ENCODE results near the gene RFXANK.

RFXANK gene

DNA sequence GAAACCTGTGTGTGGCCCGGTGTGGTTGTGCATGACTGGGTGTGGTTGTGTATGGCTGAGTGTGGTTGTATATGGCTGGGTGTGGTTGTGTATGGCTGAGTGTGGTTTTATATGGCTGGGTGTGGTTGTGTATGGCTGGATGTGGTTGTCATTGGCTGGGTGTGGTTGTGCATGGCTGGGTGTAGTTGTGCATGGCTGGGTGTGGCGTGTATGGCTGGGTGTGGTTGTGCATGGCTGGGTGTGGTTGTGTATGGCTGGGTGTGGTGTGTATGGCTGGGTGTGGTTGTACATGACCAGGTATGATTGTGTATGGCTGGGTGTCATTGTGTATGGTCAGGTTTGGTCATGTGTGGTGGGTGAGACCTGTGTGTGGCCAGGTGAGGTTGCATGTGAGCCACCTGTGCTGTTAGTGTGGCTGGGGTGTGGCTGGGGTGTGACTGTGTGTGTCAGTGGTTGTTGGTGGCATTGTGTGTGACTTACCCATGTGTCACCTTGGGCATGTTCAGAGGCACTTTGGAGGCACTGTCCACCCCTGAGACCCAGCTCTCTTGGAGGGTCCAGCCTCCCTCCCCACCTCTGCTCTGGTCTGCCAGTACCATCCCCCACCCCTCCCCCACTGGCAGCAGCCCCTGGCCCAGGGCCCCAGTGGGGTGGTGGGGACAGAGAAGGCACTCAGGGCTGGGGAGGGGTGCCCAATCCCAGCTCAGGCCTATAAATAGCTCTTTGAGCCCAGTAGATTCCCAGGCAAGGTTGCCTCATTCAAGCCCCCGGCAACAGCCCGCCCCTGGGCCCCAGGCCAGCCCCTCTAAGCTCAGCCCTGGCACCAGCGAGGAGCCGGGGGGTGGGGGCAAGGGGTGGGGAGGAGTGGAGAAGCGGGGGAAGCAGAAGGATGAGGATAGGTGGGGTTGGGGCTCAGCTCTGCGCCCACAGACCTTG lies 15.8 kb downstream of the RFXANK start:
- H3K4me3 ChIP-seq (replicated peaks; ENCODE audit: low read depth, low read length) = no peak overlapping the region
- DNase-seq (ENCODE audit: extremely low read depth, low read depth) = no peak
- TF ChIP-seq, protein P1, sequence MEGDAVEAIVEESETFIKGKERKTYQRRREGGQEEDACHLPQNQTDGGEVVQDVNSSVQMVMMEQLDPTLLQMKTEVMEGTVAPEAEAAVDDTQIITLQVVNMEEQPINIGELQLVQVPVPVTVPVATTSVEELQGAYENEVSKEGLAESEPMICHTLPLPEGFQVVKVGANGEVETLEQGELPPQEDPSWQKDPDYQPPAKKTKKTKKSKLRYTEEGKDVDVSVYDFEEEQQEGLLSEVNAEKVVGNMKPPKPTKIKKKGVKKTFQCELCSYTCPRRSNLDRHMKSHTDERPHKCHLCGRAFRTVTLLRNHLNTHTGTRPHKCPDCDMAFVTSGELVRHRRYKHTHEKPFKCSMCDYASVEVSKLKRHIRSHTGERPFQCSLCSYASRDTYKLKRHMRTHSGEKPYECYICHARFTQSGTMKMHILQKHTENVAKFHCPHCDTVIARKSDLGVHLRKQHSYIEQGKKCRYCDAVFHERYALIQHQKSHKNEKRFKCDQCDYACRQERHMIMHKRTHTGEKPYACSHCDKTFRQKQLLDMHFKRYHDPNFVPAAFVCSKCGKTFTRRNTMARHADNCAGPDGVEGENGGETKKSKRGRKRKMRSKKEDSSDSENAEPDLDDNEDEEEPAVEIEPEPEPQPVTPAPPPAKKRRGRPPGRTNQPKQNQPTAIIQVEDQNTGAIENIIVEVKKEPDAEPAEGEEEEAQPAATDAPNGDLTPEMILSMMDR (IDR thresholded peaks at IDR 0.05; ENCODE audit: low read depth, low read length, missing control alignments) = no peak

DNA sequence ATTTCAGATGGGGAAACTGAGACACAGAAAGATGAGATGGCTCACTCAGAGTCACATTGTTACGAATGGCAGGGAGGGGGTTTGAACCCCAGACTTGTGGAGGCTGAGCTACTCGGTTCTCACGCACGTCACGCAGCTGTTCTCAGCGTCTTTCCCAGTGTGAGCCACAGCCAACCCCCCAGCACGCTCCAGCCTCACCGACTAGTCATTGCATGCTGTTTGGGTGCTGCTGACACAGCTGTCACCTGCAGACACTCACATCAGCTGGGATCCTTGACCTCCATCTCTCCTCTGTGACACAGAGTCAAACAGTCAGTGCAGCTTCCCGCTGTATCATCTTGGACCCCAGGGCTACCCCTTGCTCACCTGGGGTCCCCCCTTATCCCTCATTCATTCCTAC lies 17.3 kb downstream of the RFXANK start:
- H3K4me3 ChIP-seq (replicated peaks; ENCODE audit: low read depth, low read length) = no peak overlapping the region
- TF ChIP-seq, protein P1 (IDR thresholded peaks at IDR 0.05; ENCODE audit: low read depth, low read length, missing control alignments) = no peak
- DNase-seq (ENCODE audit: extremely low read depth, low read depth) = no peak

DNA sequence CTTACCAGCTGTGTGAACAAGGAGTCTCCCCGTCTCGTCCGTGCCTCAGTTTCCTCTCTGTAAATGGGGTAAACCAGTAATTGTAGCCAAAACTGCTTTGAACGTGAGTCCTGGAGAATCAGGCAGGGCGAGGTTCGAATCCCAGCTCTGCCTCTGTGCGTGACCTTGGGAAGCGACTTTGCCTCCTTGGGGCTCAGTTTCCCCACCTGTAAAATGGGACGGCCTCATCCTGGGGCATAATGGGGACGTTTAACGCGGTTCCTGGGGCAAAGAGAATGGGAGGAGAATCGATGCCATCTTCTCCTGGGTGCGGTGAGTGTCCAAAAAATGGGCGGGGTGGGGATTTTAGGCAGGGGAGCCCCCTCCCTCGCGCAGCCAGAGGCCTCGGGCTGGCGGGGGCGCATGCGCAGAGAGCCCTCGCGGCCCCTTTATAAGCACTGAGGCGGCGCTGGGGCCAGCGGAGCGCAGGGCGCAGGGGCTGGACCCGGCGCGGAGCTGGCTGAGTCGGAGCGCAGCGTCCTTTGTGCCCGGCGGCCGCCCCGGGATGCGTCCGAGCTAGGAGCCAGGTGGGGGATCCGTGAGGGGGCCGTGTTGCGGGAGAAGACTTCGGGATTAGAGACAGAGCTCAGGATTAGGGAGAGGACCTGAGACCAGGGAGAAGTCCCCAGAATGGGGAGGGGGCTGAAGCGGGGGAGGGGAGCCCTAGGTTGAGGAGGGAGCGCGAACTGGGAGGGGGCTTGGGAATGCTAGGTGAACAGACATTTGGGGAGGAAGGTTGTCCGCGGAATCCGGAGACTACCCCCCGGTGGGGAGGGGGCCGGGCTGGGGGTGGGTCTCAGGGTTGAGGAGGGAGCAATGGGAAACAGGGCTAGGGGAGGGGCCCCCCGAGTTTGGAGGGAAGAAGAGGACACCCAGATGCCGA lies 19.7 kb downstream of the RFXANK start, which contains the start of gene NCAN:
Gene NCAN, plus strand, starts transcription at position 460 of the 922 bp plus-strand sequence. CDS start 4,996 bp downstream, outside the sequence.
- no peak within 1 kb of the TSS for H3K4me3 ChIP-seq (replicated peaks; ENCODE audit: low read depth, low read length)
- DNase-seq (ENCODE audit: extremely low read depth, low read depth) = no peak
- TF ChIP-seq, protein P1 (IDR thresholded peaks at IDR 0.05; ENCODE audit: low read depth, low read length, missing control alignments) = no peak

DNA sequence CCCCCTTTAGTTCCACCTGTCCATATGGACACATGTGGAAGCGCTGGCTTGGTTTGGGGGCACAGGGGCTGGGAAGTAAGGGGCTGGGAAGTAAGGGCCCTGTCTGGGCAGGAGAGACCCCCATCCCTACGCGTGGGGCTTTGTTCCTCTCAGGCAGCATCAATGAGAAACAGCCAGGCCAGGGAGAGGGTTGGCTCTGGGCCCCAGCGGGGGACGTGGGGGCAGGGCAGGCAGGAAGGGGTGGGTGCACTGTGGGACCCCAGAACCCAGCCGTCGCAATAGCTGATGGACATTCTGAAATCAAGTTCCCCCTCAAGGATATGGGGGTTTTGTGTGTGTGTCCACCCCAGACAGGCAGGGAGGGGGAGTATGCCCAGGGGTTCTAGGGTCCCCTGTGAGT lies 20.9 kb downstream of the RFXANK start:
- no peak for DNase-seq (ENCODE audit: extremely low read depth, low read depth)
- TF ChIP-seq, protein P1 (IDR thresholded peaks at IDR 0.05; ENCODE audit: low read depth, low read length, missing control alignments) = no peak
- no peak overlapping the region for H3K4me3 ChIP-seq (replicated peaks; ENCODE audit: low read depth, low read length)

DNA sequence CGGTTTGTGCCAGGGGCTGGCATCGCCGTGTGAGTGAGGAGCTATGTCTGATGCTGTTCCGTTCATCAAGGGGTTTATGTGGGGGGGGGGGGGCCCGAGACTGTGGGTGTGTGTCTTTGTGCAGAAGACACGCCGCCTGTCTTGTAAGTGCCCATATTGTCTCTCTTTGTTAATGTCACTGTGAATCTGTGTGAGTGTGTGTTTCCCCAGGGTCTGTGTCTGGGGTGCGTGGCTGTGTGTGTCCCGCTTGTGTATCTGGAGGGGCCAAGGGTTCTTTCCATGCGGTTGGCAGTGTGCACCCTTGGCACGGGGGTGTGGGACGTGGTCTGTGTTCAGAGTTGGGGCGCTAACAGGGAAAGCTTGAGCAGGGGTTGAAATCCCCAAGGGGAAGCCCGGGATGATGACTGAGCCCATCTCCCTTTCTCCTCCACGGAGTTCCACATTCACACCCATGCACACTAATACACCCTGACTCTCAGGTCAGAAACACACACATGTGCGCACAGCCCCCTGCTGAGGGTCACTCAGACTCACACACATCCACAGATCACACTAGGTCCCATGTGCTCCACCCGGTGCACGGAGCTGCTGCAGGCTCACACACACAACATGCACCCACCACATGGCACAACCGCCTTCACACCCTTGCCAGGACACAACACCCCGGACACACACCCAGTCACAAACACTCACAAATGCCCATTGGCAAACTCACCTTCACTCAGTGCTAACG lies 21.5 kb downstream of the RFXANK start:
- no peak for DNase-seq (ENCODE audit: extremely low read depth, low read depth)
- H3K4me3 ChIP-seq (replicated peaks; ENCODE audit: low read depth, low read length) = no peak overlapping the region
- TF ChIP-seq, protein P1 (IDR thresholded peaks at IDR 0.05; ENCODE audit: low read depth, low read length, missing control alignments) = no peak

DNA sequence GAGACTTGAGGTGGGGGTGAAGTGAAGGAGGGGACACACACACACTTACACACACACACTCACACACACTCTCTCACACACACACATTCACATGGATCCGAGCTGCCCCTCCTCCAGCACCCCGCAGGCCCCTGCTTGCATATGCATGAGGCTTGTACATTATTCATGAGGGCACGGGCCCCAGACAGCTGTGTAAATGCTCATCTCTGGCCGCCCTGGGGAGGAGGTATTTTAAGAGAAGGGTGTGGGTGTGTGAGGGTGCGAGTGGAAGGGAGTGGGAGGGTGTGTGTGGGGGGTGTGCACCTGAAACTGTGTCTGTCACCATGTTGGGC lies 22.1 kb downstream of the RFXANK start:
- TF ChIP-seq, protein P1 (IDR thresholded peaks at IDR 0.05; ENCODE audit: low read depth, low read length, missing control alignments) = no peak
- no peak for DNase-seq (ENCODE audit: extremely low read depth, low read depth)
- no peak overlapping the region for H3K4me3 ChIP-seq (replicated peaks; ENCODE audit: low read depth, low read length)
